ENCODE results near the gene EVI5.

- no peak for TF ChIP-seq CTCF (IDR thresholded peaks at IDR 0.05)
- TF ChIP-seq POLR2A (IDR thresholded peaks at IDR 0.05): no peak
These were observed 35.1 kb upstream of the EVI5 start for GRCh38 chr1:92820024-92820423.

Data from Peyer's patch (tissue), 4 donors.